Activated T-helper 1 cell treated with anti-CD3 and anti-CD28 coated beads, Interleukin-2, amount 50 U/mL, for 16 hours (primary cell): ENCODE data around the gene ACOT12.

ENCODE experiments used
- DNase-seq, 2 donors: peaks; one replicate each; pipeline ENCODE4 v3.0.0-alpha.2; 2020; ENCODE audit warnings: low read depth in 1 of 2, low spot score in 1 of 2

The ACOT12 gene

GRCh38 chr5:81400375-81400774, 6.4 kb upstream of the ACOT12 start:
- DNase-seq = no peak

DNA sequence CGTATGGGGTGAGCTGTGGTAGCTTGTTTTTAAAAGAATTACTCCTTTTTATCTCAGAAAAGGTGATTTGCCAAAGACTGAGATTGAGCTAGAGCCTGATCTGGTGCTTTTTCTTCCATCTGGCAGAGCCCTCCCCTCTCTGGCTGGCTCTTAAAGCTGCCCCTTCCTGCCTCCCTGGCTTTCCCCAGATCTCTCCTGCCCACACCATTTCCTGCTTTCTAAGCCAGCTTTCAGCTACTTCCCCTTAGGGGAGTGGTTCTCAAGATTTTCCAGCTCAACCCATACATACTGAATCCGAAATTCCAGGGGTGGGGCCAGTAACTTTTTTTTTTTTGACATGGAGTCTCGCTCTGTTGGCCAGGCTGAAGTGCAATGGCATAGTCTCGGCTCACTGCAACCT, 4.8 kb upstream of the ACOT12 start:
- DNase-seq = no peak

GRCh38 chr5:81397176-81397575, 3.2 kb upstream of the ACOT12 start:
- DNase-seq = no peak

DNA sequence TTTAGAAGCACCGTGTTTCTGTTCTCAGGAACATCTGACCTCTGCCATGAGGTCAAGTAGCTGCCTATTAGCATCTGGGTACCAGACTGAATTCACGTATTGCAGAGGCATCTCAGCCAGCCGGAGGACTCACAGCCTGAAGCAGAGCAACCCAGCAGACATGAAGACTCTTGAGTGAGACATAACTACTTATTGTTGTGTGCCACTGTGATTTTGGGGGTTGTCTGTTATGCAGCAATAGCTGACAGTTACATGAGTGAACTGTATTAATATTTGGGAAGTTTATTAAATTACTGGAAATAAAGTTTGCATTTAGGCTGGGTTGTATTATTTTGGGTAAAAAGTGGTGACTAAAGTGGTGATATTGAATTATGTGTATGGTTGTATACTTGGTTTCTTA, 1.3 kb upstream of the ACOT12 start:
- no peak for DNase-seq

DNA sequence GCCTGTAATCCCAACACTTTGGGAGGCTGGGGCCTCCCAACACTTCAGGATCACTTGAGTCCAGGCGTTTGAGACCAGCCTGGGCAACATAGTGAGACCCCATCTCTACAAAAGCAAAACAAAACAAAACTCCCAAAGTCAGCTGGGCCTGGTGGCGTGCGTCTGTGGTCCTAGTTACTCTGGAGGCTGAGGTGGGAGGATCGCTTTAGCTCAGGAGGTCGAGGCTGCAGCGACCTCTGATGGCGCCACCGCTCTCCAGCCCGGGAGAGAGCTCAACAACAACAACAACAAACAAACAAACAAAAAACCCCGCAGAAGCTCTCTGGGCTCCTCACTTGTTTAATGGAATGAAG, 528 bp downstream of the ACOT12 start:
- DNase-seq = no peak

GRCh38 chr5:81389025-81389424, 4.9 kb downstream of the ACOT12 start:
- no peak for DNase-seq

- DNase-seq = no peak
Measured at GRCh38 chr5:81388169-81388568, 5.8 kb downstream of the ACOT12 start.

DNA sequence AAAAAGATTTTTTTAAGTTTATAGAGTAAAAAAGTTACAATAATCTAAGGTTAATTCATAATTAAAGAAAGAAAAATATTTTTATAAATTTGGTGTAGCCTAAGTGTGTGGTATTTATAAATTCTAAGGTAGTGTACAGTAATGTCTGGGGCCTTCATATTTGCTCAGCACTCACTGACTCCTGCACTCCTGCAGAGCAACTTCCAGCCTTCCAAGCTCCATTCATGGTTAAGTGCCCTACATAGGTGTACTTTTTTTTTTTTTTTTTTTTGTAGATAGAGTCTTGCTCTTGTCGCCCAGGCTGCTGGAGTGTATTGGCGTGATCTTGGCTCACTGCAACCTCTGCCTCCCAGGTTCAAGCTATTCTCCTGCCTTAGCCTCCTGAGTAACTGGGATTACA, 10.1 kb downstream of the ACOT12 start:
- DNase-seq = no peak

GRCh38 chr5:81371354-81371876, 22.5 kb downstream of the ACOT12 start:
- no peak for DNase-seq

DNA sequence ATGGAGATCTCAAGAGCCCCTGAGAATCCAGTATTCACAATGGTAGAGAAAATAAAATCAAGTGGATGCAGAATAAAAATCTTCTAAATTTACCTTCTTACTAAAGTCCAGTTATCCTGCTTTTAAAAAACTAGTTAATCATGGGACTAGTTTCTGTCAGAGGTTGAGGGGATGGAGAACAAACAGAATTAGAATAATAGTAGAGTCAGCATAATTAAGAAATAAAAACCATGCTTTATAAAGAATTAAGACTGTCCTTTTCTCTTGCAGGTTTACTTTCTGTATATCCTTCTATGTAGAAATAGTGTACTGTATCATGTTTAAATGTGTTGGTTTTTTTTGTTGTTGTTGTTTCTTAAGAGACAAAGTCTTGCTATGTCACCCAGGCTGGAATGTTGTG, 23.0 kb downstream of the ACOT12 start:
- no peak for DNase-seq

DNA sequence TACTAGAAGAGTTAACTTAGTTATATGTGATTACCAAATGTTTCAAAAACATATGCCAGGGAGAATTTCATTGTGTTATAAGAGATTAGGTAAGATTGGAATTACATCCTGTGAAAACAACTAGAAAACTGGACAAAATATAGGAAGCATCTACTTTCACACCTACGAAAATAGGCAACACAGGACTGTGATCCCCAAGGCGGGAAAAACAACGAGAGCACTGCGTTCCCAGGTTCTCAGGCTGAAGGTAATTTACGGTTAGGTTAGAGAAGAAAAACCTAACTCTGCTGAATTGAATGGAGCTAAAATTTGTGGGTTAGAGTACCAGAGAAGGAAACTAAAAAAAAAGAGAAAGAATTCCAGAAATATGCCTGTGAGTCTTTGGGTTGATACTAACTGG, 28.4 kb downstream of the ACOT12 start:
- DNase-seq = no peak

GRCh38 chr5:81363093-81363871, 30.7 kb downstream of the ACOT12 start:
- DNase-seq = no peak

DNA sequence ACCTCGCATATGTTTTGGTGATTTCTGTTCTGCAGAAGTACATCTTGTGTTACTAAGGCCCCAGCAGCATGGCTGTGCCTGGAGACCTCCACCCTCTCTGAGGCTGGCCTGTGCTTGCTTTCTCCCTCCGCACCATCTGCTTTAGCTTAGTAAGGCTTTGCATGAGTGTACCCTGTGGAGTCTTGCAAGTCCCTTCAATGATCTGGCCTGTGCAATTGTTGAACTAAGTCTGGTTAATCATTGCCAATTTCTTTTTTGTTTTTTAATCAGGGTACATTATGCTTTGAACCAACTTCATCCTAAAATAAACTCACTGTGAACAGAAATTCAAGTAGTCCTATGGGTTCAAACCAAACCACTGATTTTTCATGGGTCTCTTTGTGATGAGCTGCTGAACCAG, 32.3 kb downstream of the ACOT12 start:
- DNase-seq = no peak

- no peak for DNase-seq
Measured at GRCh38 chr5:81360640-81361039, 33.3 kb downstream of the ACOT12 start.

- DNase-seq = no peak
Measured at GRCh38 chr5:81359881-81360280, 34.1 kb downstream of the ACOT12 start.

DNA sequence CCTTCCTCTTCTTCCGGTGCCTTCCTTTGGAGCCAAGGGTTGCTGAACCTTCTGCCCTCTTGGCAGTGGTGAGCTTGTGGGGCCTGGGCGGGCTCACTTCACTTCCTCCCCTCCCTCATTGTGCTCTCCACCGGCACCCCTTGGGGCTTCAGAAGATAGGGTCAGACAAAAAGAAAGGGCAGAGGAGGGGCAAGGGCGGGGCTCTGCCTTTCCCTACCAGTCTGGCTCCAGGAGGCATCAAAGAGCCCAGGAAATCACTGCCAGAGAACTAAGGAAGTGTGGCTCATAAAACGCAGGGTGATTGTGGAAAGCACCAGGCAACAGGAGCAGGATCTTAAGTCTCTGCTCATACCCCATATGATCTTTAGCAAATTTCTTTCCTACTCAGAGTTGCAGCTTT, 34.8 kb downstream of the ACOT12 start:
- DNase-seq = no peak

- DNase-seq = no peak
Measured at GRCh38 chr5:81355291-81356251, 38.4 kb downstream of the ACOT12 start.

DNA sequence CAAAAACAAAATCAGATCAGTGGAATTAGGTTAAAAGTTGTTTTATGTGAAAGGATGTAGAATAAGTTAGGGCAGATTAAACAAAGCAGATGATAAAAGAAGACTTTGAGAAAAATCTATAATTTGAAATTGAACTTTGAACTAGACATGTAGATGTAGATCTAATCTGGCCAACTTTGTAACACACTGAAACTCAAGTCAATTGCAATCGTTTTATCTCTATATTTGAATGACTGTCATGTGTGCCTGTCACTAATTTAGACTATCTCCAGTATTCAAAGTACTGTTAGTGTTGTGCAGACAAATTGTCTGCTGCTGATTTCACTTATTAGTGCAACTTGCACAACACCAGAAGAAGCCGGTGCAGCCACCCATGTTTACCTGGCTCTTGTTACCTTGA, 39.8 kb downstream of the ACOT12 start:
- no peak for DNase-seq

- DNase-seq = no peak
Measured at GRCh38 chr5:81353189-81353588, 40.7 kb downstream of the ACOT12 start.

DNA sequence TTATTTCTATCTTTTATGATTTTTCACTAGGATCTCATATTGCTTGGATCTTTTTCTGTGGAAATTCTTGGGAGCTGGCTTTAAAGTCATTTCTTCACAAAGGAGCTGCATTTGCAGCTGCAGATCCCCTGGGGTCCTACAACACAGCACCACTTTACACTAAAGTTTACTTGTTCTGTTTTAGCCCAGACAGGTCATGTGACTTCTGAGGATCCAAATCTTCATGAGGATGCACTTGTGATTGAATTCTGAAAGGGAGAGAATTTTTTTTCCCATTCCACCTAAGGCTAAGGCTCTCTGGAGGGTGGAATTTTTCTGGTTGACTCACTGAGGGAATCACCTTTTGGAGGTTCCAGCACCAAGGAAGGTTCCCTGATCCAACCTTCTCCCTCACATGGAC, 43.4 kb downstream of the ACOT12 start:
- no peak for DNase-seq

DNA sequence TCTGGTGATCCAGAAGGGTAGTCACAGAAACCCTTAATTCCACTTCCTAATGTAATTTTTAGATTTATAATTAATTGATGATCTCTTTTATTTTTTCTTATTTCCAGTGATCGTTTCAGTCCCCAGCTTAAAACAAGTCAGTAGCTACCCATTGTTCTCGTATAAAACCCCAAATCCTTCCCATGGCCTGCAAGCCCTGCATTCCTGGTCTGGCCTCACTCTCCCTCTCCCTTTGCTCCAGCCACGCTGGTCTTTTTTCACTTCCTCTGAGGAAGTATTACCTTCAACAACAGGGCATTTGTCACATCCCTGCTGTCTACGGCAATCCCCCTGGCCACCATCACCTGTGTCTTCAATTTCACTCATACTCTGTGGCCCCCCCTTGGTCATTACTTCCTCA, 44.8 kb downstream of the ACOT12 start:
- DNase-seq = no peak

GRCh38 chr5:81345411-81346003, 48.4 kb downstream of the ACOT12 start:
- no peak for DNase-seq
